Lower lobe of right lung (tissue), 2 donors: ENCODE results near the gene IL36RN. TPM values are rescaled to one million over a fixed set of nuclear protein-coding genes. Genes with fewer than 3 reads are reported as not detected.

Experiments used
- ATAC-seq, 2 donors: fragments of 200-7000 bp; cut with Tn5 transposase; one replicate each; pipeline ENCODE4 v1.9.1; 2020 to 2022; ENCODE audit warnings: mild to moderate bottlenecking in 2 of 2, moderate library complexity in 2 of 2
- DNase-seq: peaks from one replicate; pipeline ENCODE4 v3.0.0-alpha.2; 2020
- H3K27ac ChIP-seq: fragments of 200-600 bp; one replicate; pipeline ENCODE4 v1.8.0; 2022
- H3K27me3 ChIP-seq: fragments of 200-600 bp; one replicate; pipeline ENCODE4 v1.8.0; 2022; ENCODE audit warnings: low read depth
- H3K36me3 ChIP-seq: fragments of 200-600 bp; one replicate; pipeline ENCODE4 v1.8.0; 2022; ENCODE audit warnings: mild to moderate bottlenecking
- H3K4me1 ChIP-seq: fragments of 200-600 bp; one replicate; pipeline ENCODE4 v1.8.0; 2022
- H3K4me3 ChIP-seq: fragments of 200-600 bp; one replicate; pipeline ENCODE4 v1.8.0; 2022; ENCODE audit warnings: mild to moderate bottlenecking
- H3K9me3 ChIP-seq: fragments of 200-600 bp; one replicate; pipeline ENCODE4 v1.8.0; 2022
- CTCF ChIP-seq: fragments of 200-600 bp; IDR thresholded peaks from one replicate; pipeline ENCODE4 v1.8.0; 2022; ENCODE audit warnings: antibody characterized with exemption, mild to moderate bottlenecking
- intact Hi-C: fragments of 100-400 bp; cut with DNase I; formaldehyde crosslinking; loops from one replicate; pipeline ENCODE4 v1.11.0; 2022
- total RNA-seq: library from RNA; stranded (reverse); fragmentation: NEBNext Ultra II Directional; extraction: Animal tissue kit (Norgen Biotek cat#: 25700); gene quantifications from one replicate; pipeline ENCODE4 v1.2.1, GENCODE V29; 2021
- donor health status: DM: no; HTN: yes; CAD: no; lungs with severe emphysema.

Gene IL36RN
- total RNA-seq, 1 donor from 2014 or later: not detected

- TF ChIP-seq CTCF: no peak
- H3K9me3 ChIP-seq: no peaks in the 10 kb centered on the region
- H3K27ac ChIP-seq: no peak overlapping the region
- DNase-seq (no peak), ATAC-seq (no peak)
- intact Hi-C loops: no loop called here
- H3K4me3 ChIP-seq: no peak overlapping the region
- H3K4me1 ChIP-seq: no peaks in the 10 kb centered on the region
- no peaks in the 10 kb centered on the region for H3K27me3 ChIP-seq
- H3K36me3 ChIP-seq: no peaks in the 10 kb centered on the region
Observed at GRCh38 chr2:113103277-113103676, 44.3 kb downstream of the IL36RN start.

- Histone ChIP-seq H3K9me3 (no peaks in the 10 kb centered on the region), H3K27me3 (no peaks in the 10 kb centered on the region), H3K27ac (no peak overlapping the region), H3K4me3 (no peak overlapping the region), H3K4me1 (no peaks in the 10 kb centered on the region), H3K36me3 (no peaks in the 10 kb centered on the region)
- no peak for TF ChIP-seq CTCF
- peak in 1 of 2 donors; percentile 73 for ATAC-seq
- DNase-seq: no peak
- intact Hi-C loops: no loop called here
Observed at GRCh38 chr2:113104054-113104611, 45.1 kb downstream of the IL36RN start.

- no peak for TF ChIP-seq CTCF
- Histone ChIP-seq H3K4me3 (no peak overlapping the region), H3K27ac (no peak overlapping the region), H3K4me1 (no peaks in the 10 kb centered on the region), H3K27me3 (no peaks in the 10 kb centered on the region), H3K36me3 (no peaks in the 10 kb centered on the region), H3K9me3 (no peaks in the 10 kb centered on the region)
- DNase-seq: no peak
- ATAC-seq: peak in 1 of 2 donors; percentile 28
- intact Hi-C loops: no loop called here
Observed at GRCh38 chr2:113105047-113105785, 46.2 kb downstream of the IL36RN start.

- intact Hi-C loops: no loop called here
- H3K4me1 ChIP-seq: no peaks in the 10 kb centered on the region
- H3K36me3 ChIP-seq: no peaks in the 10 kb centered on the region
- no peak for ATAC-seq
- H3K4me3 ChIP-seq: no peak overlapping the region
- H3K27ac ChIP-seq: no peak overlapping the region
- DNase-seq: no peak
- H3K27me3 ChIP-seq: no peaks in the 10 kb centered on the region
- no peak for TF ChIP-seq CTCF
- H3K9me3 ChIP-seq: no peaks in the 10 kb centered on the region
Observed at GRCh38 chr2:113111121-113111520, 52.1 kb downstream of the IL36RN start.

- DNase-seq (no peak), ATAC-seq (peak; percentile 40 to 45)
- Histone ChIP-seq H3K9me3 (no peaks in the 10 kb centered on the region), H3K27ac (no peak overlapping the region), H3K4me1 (peaks cover 5% of the 10 kb centered on the region), H3K27me3 (no peaks in the 10 kb centered on the region), H3K36me3 (no peaks in the 10 kb centered on the region), H3K4me3 (no peak overlapping the region)
- intact Hi-C loops: no loop called here
- TF ChIP-seq CTCF: no peak
Observed at GRCh38 chr2:113111823-113112287, 52.9 kb downstream of the IL36RN start.
